CD4-positive, CD25-positive, alpha-beta regulatory T cell (primary cell): Measurements from ENCODE around the gene HLA-DQB1. TPM values are rescaled to one million over a fixed set of nuclear protein-coding genes. Genes with fewer than 3 reads are reported as not detected.
"Not testable (repeated sequence)": the region's sequence is repeated elsewhere in the genome, so short reads cannot be mapped to it uniquely, and the experiment has no call there.

Experiments used
- ATAC-seq, 2 donors: fragments of 150-1000 bp; cut with Tn5 transposase; one replicate each; pipeline ENCODE4 v1.10.0; 2021; ENCODE audit warnings: low read depth in 2 of 2, moderate number of reproducible peaks in 2 of 2, moderate library complexity in 1 of 2
- DNase-seq, 3 donors: peaks; one replicate each; pipeline versions ENCODE4 v3.0.0 to v3.0.0-alpha.2; 2012 to 2022; ENCODE audit warnings: mixed read lengths in 1 of 3
- H3K27ac ChIP-seq: one replicate; pipeline ENCODE4 v1.7.0; 2013; ENCODE audit warnings: mild to moderate bottlenecking, low read length; ENCODE audit not compliant: insufficient read depth, poor library complexity, severe bottlenecking
- H3K27me3 ChIP-seq: one replicate; pipeline ENCODE4 v1.7.0; 2013; ENCODE audit warnings: low read length; ENCODE audit not compliant: control insufficient read depth, insufficient read depth
- H3K36me3 ChIP-seq: one replicate; pipeline ENCODE4 v1.7.0; 2013; ENCODE audit warnings: mild to moderate bottlenecking, low read length, moderate library complexity; ENCODE audit not compliant: control insufficient read depth, insufficient read depth
- H3K4me1 ChIP-seq: 2 replicates; pipeline ENCODE4 v1.7.0; 2013; ENCODE audit warnings: mild to moderate bottlenecking, low read length; ENCODE audit not compliant: insufficient read depth, control insufficient read depth, poor library complexity, severe bottlenecking
- H3K4me3 ChIP-seq: one replicate; pipeline ENCODE4 v1.7.0; 2013; ENCODE audit warnings: low read depth, mild to moderate bottlenecking, low read length, moderate library complexity
- H3K9me3 ChIP-seq, 2 experiments: 1 replicate in 1 of 2; 2 replicates in 1 of 2; pipeline ENCODE4 v1.7.0; 2013; ENCODE audit warnings: low read length in 2 of 2, mild to moderate bottlenecking in 1 of 2, moderate library complexity in 1 of 2; ENCODE audit not compliant: control insufficient read depth in 2 of 2
- H3K27ac Mint-ChIP-seq, 3 donors: one replicate each; pipeline ENCODE4 v1.8.0; 2020 to 2022; ENCODE audit warnings: mild to moderate bottlenecking in 3 of 3, mixed read lengths in 3 of 3, moderate library complexity in 2 of 3
- H3K27me3 Mint-ChIP-seq: one replicate; pipeline ENCODE4 v1.8.0; 2022; ENCODE audit warnings: mild to moderate bottlenecking, mixed read lengths
- H3K36me3 Mint-ChIP-seq: one replicate; pipeline ENCODE4 v1.8.0; 2020; ENCODE audit warnings: mixed read lengths
- H3K4me1 Mint-ChIP-seq, 4 donors: one replicate each; pipeline ENCODE4 v1.8.0; 2020 to 2022; ENCODE audit warnings: mixed read lengths in 4 of 4, mild to moderate bottlenecking in 1 of 4
- H3K4me3 Mint-ChIP-seq, 4 donors: one replicate each; pipeline ENCODE4 v1.8.0; 2020 to 2022; ENCODE audit warnings: mild to moderate bottlenecking in 4 of 4, mixed read lengths in 4 of 4, moderate library complexity in 3 of 4
- H3K9me3 Mint-ChIP-seq, 7 donors: one replicate each; pipeline ENCODE4 v1.8.0; 2020 to 2022; ENCODE audit warnings: mixed read lengths in 7 of 7, mild to moderate bottlenecking in 3 of 7, moderate library complexity in 2 of 7
- polyA plus RNA-seq, 4 donors: library from polyadenylated mRNA; unstranded; fragments of 300-500 nt; fragmentation: Illumina TruSeq; gene quantifications; one replicate each; pipeline ENCODE4 v1.2.3, GENCODE V29; 2021
- total RNA-seq: library from RNA; stranded (reverse); gene quantifications from one replicate; pipeline ENCODE4 v1.2.3, GENCODE V29; 2022

HLA-DQB1 gene
- total RNA-seq (204 TPM), polyA plus RNA-seq (100 to 1,000 TPM in 2 of 4 donors, 10 to 100 TPM in 1, 1 to 10 TPM in 1; 6.1 to 234 (median 99.9) TPM)

GRCh38 chr6:32666420-32667300 is at the start of gene HLA-DQB1:
HLA-DQB1 (minus strand) TSS chr6:32666657; CDS start chr6:32666607, 50 bp downstream.
- peak within 1 kb of the TSS; percentile 82 for H3K27ac ChIP-seq

GRCh38 chr6:32713241-32713640 is 46.8 kb upstream of the HLA-DQB1 start:
- H3K4me3 Mint-ChIP-seq: no peak overlapping the region
- ATAC-seq (no peak), DNase-seq (no peak)
- no peaks in the 10 kb centered on the region for H3K9me3 Mint-ChIP-seq
- H3K4me1 Mint-ChIP-seq: peaks cover 0 to 1% (median 0%) of the 10 kb centered on the region in 4 donors
- Histone ChIP-seq H3K36me3 (no peaks in the 10 kb centered on the region), H3K27ac (no peak overlapping the region), H3K9me3 (no peaks in the 10 kb centered on the region), H3K4me1 (no peaks in the 10 kb centered on the region), H3K27me3 (peaks cover 4% of the 10 kb centered on the region), H3K4me3 (no peak overlapping the region)
- no peak overlapping the region for H3K27ac Mint-ChIP-seq
- peaks cover 27% of the 10 kb centered on the region for H3K27me3 Mint-ChIP-seq
- H3K36me3 Mint-ChIP-seq: no peaks in the 10 kb centered on the region

More at GRCh38 chr6:32666420-32667300, at the start of gene HLA-DQB1:
- peaks cover 1% of the 10 kb centered on the region for H3K36me3 ChIP-seq
- peak; percentile 73 to 82 for ATAC-seq
- Mint-ChIP-seq H3K4me3 (peak within 1 kb of the TSS; percentile 89 to 97 (median 94)), H3K4me1 (peaks cover 18 to 49% (median 40%) of the 10 kb centered on the region in 4 donors), H3K27me3 (peaks cover 5% of the 10 kb centered on the region), H3K9me3 (peaks cover 0 to 3% (median 0%) of the 10 kb centered on the region in 7 donors), H3K27ac (peak within 1 kb of the TSS; percentile 94 to 96 (median 95)), H3K36me3 (no peaks in the 10 kb centered on the region)
- peaks cover 18% of the 10 kb centered on the region for H3K4me1 ChIP-seq
- DNase-seq: peak; percentile 77 to 94 (median 77)
- no peaks in the 10 kb centered on the region for H3K9me3 ChIP-seq
- H3K27me3 ChIP-seq: no peaks in the 10 kb centered on the region
- H3K4me3 ChIP-seq: peak within 1 kb of the TSS; percentile 92

- H3K4me1 ChIP-seq: no peaks in the 10 kb centered on the region
- H3K4me1 Mint-ChIP-seq: peaks cover 0 to 5% (median 0%) of the 10 kb centered on the region in 4 donors
- no peaks in the 10 kb centered on the region for H3K36me3 Mint-ChIP-seq
- H3K27me3 ChIP-seq: peaks cover 1% of the 10 kb centered on the region
- no peaks in the 10 kb centered on the region for H3K9me3 Mint-ChIP-seq
- H3K9me3 ChIP-seq: no peaks in the 10 kb centered on the region
- DNase-seq: no peak
- no peak overlapping the region for H3K27ac Mint-ChIP-seq
- no peak overlapping the region for H3K4me3 Mint-ChIP-seq
- H3K27ac ChIP-seq: no peak overlapping the region
- H3K36me3 ChIP-seq: no peaks in the 10 kb centered on the region
- no peak overlapping the region for H3K4me3 ChIP-seq
- no peak for ATAC-seq
- peaks cover 17% of the 10 kb centered on the region for H3K27me3 Mint-ChIP-seq
These were observed 43.2 kb upstream of the HLA-DQB1 start for GRCh38 chr6:32709625-32710024.

- not testable (repeated sequence) for H3K9me3 Mint-ChIP-seq, H3K27ac ChIP-seq, H3K4me1 ChIP-seq, H3K4me1 Mint-ChIP-seq, H3K36me3 Mint-ChIP-seq, DNase-seq, H3K4me3 ChIP-seq, H3K4me3 Mint-ChIP-seq, H3K27ac Mint-ChIP-seq, H3K36me3 ChIP-seq, ATAC-seq, H3K9me3 ChIP-seq
- peaks cover 35% of the 10 kb centered on the region for H3K27me3 Mint-ChIP-seq
- H3K27me3 ChIP-seq: peaks cover 21% of the 10 kb centered on the region
These were observed 38.7 kb upstream of the HLA-DQB1 start for GRCh38 chr6:32705164-32705563.

- peaks cover 0 to 2% (median 0%) of the 10 kb centered on the region in 7 donors for H3K9me3 Mint-ChIP-seq
- H3K4me1 Mint-ChIP-seq: peaks cover 0 to 9% (median 5%) of the 10 kb centered on the region in 4 donors
- no peak overlapping the region for H3K27ac ChIP-seq
- H3K4me3 ChIP-seq: no peak overlapping the region
- no peak overlapping the region for H3K4me3 Mint-ChIP-seq
- ATAC-seq (no peak), DNase-seq (no peak)
- no peaks in the 10 kb centered on the region for H3K36me3 Mint-ChIP-seq
- H3K27ac Mint-ChIP-seq: no peak overlapping the region
- H3K27me3 Mint-ChIP-seq: peaks cover 38% of the 10 kb centered on the region
- peaks cover 22% of the 10 kb centered on the region for H3K27me3 ChIP-seq
- no peaks in the 10 kb centered on the region for H3K4me1 ChIP-seq
- H3K9me3 ChIP-seq: no peaks in the 10 kb centered on the region
- H3K36me3 ChIP-seq: no peaks in the 10 kb centered on the region
These were observed 36.9 kb upstream of the HLA-DQB1 start for GRCh38 chr6:32703347-32703746.

- no peak overlapping the region for H3K27ac Mint-ChIP-seq
- H3K36me3 Mint-ChIP-seq: no peaks in the 10 kb centered on the region
- H3K4me3 Mint-ChIP-seq: peak overlapping the region in 1 of 4 donors; percentile 56
- no peaks in the 10 kb centered on the region for H3K9me3 ChIP-seq
- H3K4me1 Mint-ChIP-seq: peaks cover 0 to 9% (median 2%) of the 10 kb centered on the region in 4 donors
- H3K27me3 ChIP-seq: peaks cover 38% of the 10 kb centered on the region
- peak; percentile 14 to 62 (median 47) for DNase-seq
- peaks cover 0 to 2% (median 0%) of the 10 kb centered on the region in 7 donors for H3K9me3 Mint-ChIP-seq
- peaks cover 54% of the 10 kb centered on the region for H3K27me3 Mint-ChIP-seq
- no peaks in the 10 kb centered on the region for H3K4me1 ChIP-seq
- peak in 1 of 2 donors; percentile 58 for ATAC-seq
- peak overlapping the region; percentile 38 for H3K4me3 ChIP-seq
- H3K36me3 ChIP-seq: no peaks in the 10 kb centered on the region
- no peak overlapping the region for H3K27ac ChIP-seq
These were observed 34.1 kb upstream of the HLA-DQB1 start for GRCh38 chr6:32700391-32701040.

GRCh38 chr6:32697031-32697430 is 30.6 kb upstream of the HLA-DQB1 start:
- no peak for ATAC-seq
- no peak overlapping the region for H3K27ac ChIP-seq
- no peaks in the 10 kb centered on the region for H3K36me3 ChIP-seq
- Mint-ChIP-seq H3K36me3 (no peaks in the 10 kb centered on the region), H3K9me3 (peaks cover 0 to 2% (median 0%) of the 10 kb centered on the region in 7 donors), H3K27ac (no peak overlapping the region), H3K4me3 (no peak overlapping the region), H3K27me3 (peaks cover 75% of the 10 kb centered on the region), H3K4me1 (peaks cover 0 to 11% (median 4%) of the 10 kb centered on the region in 4 donors)
- H3K4me1 ChIP-seq: no peaks in the 10 kb centered on the region
- H3K4me3 ChIP-seq: no peak overlapping the region
- peaks cover 36% of the 10 kb centered on the region for H3K27me3 ChIP-seq
- DNase-seq: no peak
- no peaks in the 10 kb centered on the region for H3K9me3 ChIP-seq
